WTC11 (cell line): ENCODE measurements around the gene SSH2.

Experiments used
- ATF1 ChIP-seq: sonication (generic); formaldehyde crosslinking; IDR thresholded peaks from 2 replicates; pipeline ENCODE4 v1.8.1; 2023; ENCODE audit warnings: mild to moderate bottlenecking, moderate library complexity, missing genetic modification reagents
- ATF2 ChIP-seq: sonication (generic); formaldehyde crosslinking; IDR thresholded peaks from 2 replicates; pipeline ENCODE4 v1.8.1; 2022; ENCODE audit warnings: low read depth, missing genetic modification reagents, borderline replicate concordance
- CREM ChIP-seq: sonication (generic); formaldehyde crosslinking; IDR thresholded peaks from 2 replicates; pipeline ENCODE4 v1.8.1; 2022; ENCODE audit warnings: mild to moderate bottlenecking, missing genetic modification reagents, moderate library complexity
- CTCF ChIP-seq: fragments of 200-600 bp; IDR thresholded peaks from 2 replicates; pipeline ENCODE4 v1.8.0; 2022; ENCODE audit warnings: antibody characterized with exemption
- KAT7 ChIP-seq: sonication (generic); formaldehyde crosslinking; IDR thresholded peaks from 2 replicates; pipeline ENCODE4 v1.8.1; 2023; ENCODE audit warnings: missing genetic modification reagents, mild to moderate bottlenecking, borderline replicate concordance
- MAX ChIP-seq: sonication (generic); formaldehyde crosslinking; IDR thresholded peaks from 2 replicates; pipeline ENCODE4 v1.8.0; 2022; ENCODE audit warnings: mild to moderate bottlenecking, missing genetic modification reagents
- SMAD3 ChIP-seq: sonication (generic); formaldehyde crosslinking; IDR thresholded peaks from 2 replicates; pipeline ENCODE4 v1.8.0; 2022; ENCODE audit warnings: missing genetic modification reagents, mild to moderate bottlenecking, borderline replicate concordance
- TCF7 ChIP-seq: sonication (generic); formaldehyde crosslinking; IDR thresholded peaks from 2 replicates; pipeline ENCODE4 v1.8.0; 2022; ENCODE audit warnings: mild to moderate bottlenecking, low read depth, missing genetic modification reagents, moderate library complexity
- TEAD4 ChIP-seq: sonication (generic); formaldehyde crosslinking; IDR thresholded peaks from 2 replicates; pipeline ENCODE4 v1.8.0; 2022; ENCODE audit warnings: mild to moderate bottlenecking, missing genetic modification reagents
- ZBTB21 ChIP-seq: sonication (generic); formaldehyde crosslinking; IDR thresholded peaks from 2 replicates; pipeline ENCODE4 v1.8.1; 2023; ENCODE audit warnings: mild to moderate bottlenecking, missing genetic modification reagents, borderline replicate concordance
- TF ChIP-seq, protein P1 (sequence below): sonication (generic); formaldehyde crosslinking; conservative IDR thresholded peaks from 2 replicates; pipeline ENCODE4 v1.8.1; 2023; ENCODE audit warnings: mild to moderate bottlenecking, low read depth, missing genetic modification reagents, moderate library complexity
- TF ChIP-seq, protein P2 (sequence below): sonication (generic); formaldehyde crosslinking; IDR thresholded peaks from 2 replicates; pipeline ENCODE4 v1.8.1; 2023; ENCODE audit warnings: mild to moderate bottlenecking, missing genetic modification reagents, moderate library complexity

DNA sequence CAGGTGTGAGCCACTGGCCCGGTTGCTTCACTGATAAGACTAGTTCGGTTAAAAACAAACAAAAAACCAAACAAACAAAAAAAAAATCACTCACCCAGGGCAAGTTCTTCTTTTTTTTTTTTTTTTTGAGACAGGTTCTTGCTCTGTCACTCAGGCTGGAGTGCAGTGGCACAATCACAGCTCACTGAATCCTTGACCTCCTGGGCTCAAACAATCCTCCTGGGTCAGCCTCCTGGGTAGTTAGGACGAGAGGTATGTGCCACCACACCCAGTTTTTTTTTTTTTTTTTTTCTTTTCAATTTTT lies 187.9 kb downstream of the SSH2 start:
- TF ChIP-seq ATF2 (CRISPR knock-in tag) (no peak), CTCF (no peak), CREM (CRISPR knock-in tag) (no peak), MAX (CRISPR knock-in tag) (no peak), ZBTB21 (no peak), SMAD3 (CRISPR knock-in tag) (no peak), ATF1 (CRISPR knock-in tag) (no peak), TEAD4 (no peak), TCF7 (CRISPR knock-in tag) (no peak), KAT7 (no peak)
- TF ChIP-seq, protein P1, sequence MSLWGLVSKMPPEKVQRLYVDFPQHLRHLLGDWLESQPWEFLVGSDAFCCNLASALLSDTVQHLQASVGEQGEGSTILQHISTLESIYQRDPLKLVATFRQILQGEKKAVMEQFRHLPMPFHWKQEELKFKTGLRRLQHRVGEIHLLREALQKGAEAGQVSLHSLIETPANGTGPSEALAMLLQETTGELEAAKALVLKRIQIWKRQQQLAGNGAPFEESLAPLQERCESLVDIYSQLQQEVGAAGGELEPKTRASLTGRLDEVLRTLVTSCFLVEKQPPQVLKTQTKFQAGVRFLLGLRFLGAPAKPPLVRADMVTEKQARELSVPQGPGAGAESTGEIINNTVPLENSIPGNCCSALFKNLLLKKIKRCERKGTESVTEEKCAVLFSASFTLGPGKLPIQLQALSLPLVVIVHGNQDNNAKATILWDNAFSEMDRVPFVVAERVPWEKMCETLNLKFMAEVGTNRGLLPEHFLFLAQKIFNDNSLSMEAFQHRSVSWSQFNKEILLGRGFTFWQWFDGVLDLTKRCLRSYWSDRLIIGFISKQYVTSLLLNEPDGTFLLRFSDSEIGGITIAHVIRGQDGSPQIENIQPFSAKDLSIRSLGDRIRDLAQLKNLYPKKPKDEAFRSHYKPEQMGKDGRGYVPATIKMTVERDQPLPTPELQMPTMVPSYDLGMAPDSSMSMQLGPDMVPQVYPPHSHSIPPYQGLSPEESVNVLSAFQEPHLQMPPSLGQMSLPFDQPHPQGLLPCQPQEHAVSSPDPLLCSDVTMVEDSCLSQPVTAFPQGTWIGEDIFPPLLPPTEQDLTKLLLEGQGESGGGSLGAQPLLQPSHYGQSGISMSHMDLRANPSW (CRISPR knock-in tag), result no peak
- TF ChIP-seq, protein P2, sequence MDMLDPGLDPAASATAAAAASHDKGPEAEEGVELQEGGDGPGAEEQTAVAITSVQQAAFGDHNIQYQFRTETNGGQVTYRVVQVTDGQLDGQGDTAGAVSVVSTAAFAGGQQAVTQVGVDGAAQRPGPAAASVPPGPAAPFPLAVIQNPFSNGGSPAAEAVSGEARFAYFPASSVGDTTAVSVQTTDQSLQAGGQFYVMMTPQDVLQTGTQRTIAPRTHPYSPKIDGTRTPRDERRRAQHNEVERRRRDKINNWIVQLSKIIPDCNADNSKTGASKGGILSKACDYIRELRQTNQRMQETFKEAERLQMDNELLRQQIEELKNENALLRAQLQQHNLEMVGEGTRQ (CRISPR knock-in tag), result no peak
